ENCODE data around the gene SLK.

SLK gene

GRCh38 chr10:104035194-104036068 is 68.5 kb downstream of the SLK start:
- no peak for DNase-seq

- no peak for DNase-seq
Measured at GRCh38 chr10:104036069-104036384, 69.1 kb downstream of the SLK start.

- DNase-seq: no peak
Measured at GRCh38 chr10:104036518-104037260, 69.7 kb downstream of the SLK start.

GRCh38 chr10:104037261-104037951 is 70.5 kb downstream of the SLK start:
- DNase-seq: no peak

- DNase-seq: no peak
Measured at GRCh38 chr10:104038537-104038936, 71.6 kb downstream of the SLK start.

GRCh38 chr10:104038958-104039752 is 72.2 kb downstream of the SLK start:
- no peak for DNase-seq

GRCh38 chr10:104040382-104040781 is 73.4 kb downstream of the SLK start:
- no peak for DNase-seq

- no peak for DNase-seq
Measured at GRCh38 chr10:104040862-104041789, 74.2 kb downstream of the SLK start.

- no peak for DNase-seq
Measured at GRCh38 chr10:104041891-104042535, 75.1 kb downstream of the SLK start.

GRCh38 chr10:104043185-104043830 is 76.4 kb downstream of the SLK start:
- DNase-seq: no peak

GRCh38 chr10:104043854-104044253 is 76.9 kb downstream of the SLK start:
- no peak for DNase-seq

- DNase-seq: no peak
Measured at GRCh38 chr10:104045151-104046089, 78.5 kb downstream of the SLK start.

- no peak for DNase-seq
Measured at GRCh38 chr10:104046651-104047050, 79.7 kb downstream of the SLK start.

GRCh38 chr10:104049504-104050250 is 82.7 kb downstream of the SLK start:
- DNase-seq: no peak

- DNase-seq: no peak
Measured at GRCh38 chr10:104052431-104052830, 85.5 kb downstream of the SLK start.

GRCh38 chr10:104053201-104053600 is 86.3 kb downstream of the SLK start:
- no peak for DNase-seq

- no peak for DNase-seq
Measured at GRCh38 chr10:104054430-104054829, 87.5 kb downstream of the SLK start.

GRCh38 chr10:104056619-104057273 is 89.8 kb downstream of the SLK start:
- DNase-seq: no peak
